ENCODE results near the gene SEPTIN8.

DNA sequence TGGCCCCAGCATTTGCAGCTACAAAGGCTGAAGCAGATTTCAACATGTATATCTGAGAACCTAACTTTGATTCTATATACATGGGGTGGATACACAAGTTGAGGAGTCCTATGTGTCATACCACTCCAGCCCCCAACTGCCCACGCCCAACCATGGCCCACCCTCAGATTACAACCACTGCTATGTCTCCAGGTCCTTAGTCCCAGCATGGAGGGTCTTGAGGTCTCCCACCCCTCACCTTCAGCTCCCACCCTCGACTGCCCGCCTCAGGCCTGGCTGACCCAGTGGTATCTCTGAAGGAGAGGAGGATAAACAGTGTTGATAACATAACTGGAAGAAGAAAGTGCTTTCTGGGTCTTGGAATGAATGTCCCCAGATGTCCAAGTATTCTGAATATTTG, 44.3 kb upstream of the SEPTIN8 start:
- TF ChIP-seq POLR2A (IDR thresholded peaks at IDR 0.05; ENCODE audit: control extremely low read depth in 1 of 2, low read depth in 2 of 2, low read length in 2 of 2) = no peak
- TF ChIP-seq POLR2AphosphoS5 (IDR thresholded peaks at IDR 0.05; ENCODE audit: low read depth, low read length) = no peak
- TF ChIP-seq, protein P1, sequence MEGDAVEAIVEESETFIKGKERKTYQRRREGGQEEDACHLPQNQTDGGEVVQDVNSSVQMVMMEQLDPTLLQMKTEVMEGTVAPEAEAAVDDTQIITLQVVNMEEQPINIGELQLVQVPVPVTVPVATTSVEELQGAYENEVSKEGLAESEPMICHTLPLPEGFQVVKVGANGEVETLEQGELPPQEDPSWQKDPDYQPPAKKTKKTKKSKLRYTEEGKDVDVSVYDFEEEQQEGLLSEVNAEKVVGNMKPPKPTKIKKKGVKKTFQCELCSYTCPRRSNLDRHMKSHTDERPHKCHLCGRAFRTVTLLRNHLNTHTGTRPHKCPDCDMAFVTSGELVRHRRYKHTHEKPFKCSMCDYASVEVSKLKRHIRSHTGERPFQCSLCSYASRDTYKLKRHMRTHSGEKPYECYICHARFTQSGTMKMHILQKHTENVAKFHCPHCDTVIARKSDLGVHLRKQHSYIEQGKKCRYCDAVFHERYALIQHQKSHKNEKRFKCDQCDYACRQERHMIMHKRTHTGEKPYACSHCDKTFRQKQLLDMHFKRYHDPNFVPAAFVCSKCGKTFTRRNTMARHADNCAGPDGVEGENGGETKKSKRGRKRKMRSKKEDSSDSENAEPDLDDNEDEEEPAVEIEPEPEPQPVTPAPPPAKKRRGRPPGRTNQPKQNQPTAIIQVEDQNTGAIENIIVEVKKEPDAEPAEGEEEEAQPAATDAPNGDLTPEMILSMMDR (IDR thresholded peaks at IDR 0.05; ENCODE audit: control extremely low read depth in 1 of 3, insufficient read depth in 1 of 3, low read depth in 1 of 3, low read length in 3 of 3) = no peak
- TF ChIP-seq SIN3A (conservative IDR thresholded peaks at IDR 0.05 in 1 of 2, IDR thresholded peaks at IDR 0.05 in 1 of 2; ENCODE audit: low read depth in 1 of 2, low read length in 2 of 2) = no peak
- TF ChIP-seq TAF1 (IDR thresholded peaks at IDR 0.05; ENCODE audit: low read depth, low read length) = no peak

Measured in H1 (cell line).